HG03097 (cell line): Measurements from ENCODE around the gene MTRF1.

ENCODE experiments used
- ATAC-seq: cut with Tn5 transposase; IDR thresholded peaks from one replicate; pipeline ENCODE4 v1.9.1; 2021; ENCODE audit not compliant: unreplicated experiment, low FRiP score

The MTRF1 gene

DNA sequence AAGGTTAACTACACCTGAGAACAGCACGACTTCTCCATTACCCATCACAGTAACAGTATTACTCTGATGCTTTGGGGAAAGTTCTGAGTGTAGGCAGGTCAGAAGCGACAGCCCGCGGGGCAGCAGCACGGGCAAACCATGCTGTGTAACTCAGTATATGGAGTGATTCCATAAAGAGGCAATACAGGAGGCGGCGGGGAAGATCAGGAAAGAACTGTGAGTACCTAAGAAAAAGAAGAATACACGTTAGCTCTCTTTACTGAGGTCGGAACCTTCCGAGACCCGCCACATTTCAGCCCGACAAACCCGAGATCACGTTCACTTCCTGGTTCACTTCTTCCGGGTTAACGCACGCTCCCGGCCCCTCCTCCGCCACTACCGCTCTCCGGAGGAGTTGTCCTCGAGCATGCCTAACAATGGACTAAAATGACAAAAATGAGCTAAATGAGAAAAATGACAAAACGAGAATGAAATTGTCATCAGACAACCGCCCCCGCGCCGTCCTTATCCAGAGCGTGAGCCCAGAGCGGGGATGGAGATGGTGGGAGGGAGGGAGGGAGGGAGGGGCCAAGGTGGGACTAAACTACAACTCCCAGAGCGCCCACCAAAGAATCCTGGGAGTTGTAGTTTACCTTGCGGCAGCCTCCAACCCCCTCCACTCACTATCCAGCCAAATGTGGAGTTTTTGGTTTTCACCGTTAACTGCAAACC, at the start of gene MTRF1:
MTRF1 (minus strand) TSS at position 316 of the 711 bp plus-strand sequence. CDS start 2,669 bp downstream, outside the sequence.
- peak; percentile 85 for ATAC-seq

- ATAC-seq: no peak
Observed at GRCh38 chr13:41313117-41313516, 49.7 kb upstream of the MTRF1 start.

- no peak for ATAC-seq
Observed at GRCh38 chr13:41312176-41312500, 48.8 kb upstream of the MTRF1 start.

DNA sequence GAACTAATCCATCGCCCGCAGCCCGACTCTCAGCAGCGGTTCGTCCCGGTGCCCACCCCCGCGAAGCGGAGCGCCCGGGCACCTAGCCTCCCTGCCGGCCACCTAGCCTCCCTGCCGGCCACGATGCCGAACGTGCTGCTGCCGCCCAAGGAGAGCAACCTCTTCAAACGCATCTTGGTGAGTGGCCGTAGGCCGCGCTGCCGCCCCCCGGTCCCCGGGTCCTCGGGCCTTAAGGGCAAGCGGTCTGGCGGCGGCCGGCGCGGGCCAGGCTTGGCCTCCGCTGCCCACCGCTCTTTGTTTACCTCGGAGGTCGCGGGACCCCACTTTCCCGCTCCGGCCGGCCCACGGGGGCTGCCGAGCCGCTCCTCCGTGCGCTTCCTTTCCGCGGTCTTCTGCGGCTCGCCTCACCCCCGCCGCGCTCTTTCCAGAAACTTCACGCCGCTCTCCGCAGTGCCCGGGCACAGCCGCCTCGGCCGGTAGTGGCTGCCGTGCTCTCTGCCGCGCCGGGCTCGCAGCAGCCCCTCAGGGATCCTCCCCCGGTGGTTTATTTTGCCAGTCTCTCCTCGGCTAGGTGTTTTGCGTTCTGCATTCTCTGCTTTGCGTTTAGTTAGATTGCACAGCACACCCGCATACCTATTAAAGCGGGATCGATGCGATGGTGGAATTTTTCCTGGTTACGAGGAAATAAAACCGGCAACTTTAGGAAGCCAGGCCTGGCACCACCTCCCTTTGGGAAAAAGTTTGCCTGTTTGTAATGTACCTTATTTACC, 48.2 kb upstream of the MTRF1 start:
- peak; percentile 48 for ATAC-seq

DNA sequence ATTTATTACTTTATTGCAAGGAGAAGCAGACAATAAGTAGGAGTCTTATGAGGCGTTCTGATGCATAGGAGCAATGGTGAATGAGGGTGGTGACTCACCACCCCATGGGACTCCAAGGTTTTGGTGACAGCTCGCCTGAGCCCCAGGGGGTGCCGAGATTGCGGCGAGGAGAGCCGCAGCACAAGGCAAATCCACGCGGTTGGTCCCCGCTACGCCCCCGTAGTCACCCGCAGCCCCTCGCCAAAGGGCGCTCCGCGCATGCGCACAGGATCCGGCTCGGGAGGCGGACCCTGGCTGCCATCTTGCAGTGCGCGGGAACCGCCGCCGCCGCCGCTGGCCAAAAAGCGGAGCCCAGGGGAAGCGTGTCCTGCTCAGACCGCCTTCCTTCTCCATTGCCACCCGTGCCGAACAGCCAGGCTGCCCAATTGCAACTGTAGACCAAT, 47.6 kb upstream of the MTRF1 start, which contains the start of gene NAA16:
NAA16 (plus strand) TSS at position 305 of the 443 bp plus-strand sequence. CDS start 262 bp downstream, outside the sequence.
- peak; percentile 58 for ATAC-seq

- ATAC-seq: no peak
Observed at GRCh38 chr13:41307884-41308640, 44.7 kb upstream of the MTRF1 start.

DNA sequence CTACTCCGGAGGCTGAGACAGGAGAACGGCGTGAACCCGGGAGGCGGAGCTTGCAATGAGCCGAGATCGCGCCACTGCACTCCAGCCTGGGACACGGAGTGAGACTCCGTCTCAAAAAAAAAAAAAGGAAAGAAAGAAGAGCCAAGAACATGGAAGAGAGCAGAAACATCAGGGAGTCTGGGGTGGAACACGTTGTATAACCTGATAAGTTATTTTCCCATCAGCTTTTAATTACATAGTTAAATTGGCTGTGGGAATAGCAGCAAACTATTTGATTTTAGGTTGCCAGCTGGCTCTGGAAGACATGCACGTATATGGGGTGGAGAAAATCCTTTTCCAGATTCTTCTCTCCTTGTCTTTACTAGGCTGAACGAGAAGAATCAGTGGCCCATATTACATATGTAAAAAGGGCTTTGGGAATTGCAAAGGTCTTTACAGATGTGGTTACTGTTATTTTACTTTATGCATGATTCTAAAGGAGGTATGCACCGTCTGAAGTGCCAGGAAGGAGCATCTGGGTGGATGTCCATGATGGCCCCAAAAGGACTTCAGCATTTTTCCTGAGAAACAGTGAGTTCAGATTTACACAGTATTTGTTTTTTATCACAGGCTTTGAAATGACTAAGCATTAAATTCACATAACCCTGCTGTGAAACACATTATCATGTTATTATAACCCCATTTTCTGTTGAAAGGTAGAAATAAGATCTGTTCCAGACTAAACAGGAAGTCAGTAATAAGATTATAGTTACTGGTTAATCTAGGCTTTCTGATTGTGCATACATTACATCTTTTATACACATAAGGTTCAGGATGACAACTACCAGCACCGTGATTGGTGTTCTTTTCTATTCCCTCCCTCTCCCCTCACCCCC, 43.1 kb upstream of the MTRF1 start:
- no peak for ATAC-seq

DNA sequence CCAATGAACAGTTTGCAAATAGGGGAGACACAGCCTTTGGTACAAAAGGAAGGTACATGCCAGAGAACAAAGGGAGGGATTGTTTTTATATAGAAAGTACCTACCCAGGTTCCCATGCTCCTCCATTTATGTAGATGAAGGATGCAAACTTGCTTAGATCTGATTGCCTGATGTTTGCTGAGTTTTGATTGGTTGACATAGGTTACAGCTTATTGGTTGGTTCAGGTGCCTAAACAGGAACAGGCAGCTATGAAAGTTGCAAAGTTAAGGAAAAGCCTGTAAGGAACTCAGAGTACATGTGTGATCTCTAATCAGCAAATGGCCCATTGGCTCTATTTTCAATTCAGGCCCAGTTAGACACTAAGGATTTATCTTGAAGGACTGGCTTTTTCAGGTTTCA, 41.2 kb upstream of the MTRF1 start:
- ATAC-seq: no peak

GRCh38 chr13:41302743-41303142, 39.4 kb upstream of the MTRF1 start:
- no peak for ATAC-seq

- ATAC-seq: no peak
Observed at GRCh38 chr13:41299316-41300094, 36.1 kb upstream of the MTRF1 start.

DNA sequence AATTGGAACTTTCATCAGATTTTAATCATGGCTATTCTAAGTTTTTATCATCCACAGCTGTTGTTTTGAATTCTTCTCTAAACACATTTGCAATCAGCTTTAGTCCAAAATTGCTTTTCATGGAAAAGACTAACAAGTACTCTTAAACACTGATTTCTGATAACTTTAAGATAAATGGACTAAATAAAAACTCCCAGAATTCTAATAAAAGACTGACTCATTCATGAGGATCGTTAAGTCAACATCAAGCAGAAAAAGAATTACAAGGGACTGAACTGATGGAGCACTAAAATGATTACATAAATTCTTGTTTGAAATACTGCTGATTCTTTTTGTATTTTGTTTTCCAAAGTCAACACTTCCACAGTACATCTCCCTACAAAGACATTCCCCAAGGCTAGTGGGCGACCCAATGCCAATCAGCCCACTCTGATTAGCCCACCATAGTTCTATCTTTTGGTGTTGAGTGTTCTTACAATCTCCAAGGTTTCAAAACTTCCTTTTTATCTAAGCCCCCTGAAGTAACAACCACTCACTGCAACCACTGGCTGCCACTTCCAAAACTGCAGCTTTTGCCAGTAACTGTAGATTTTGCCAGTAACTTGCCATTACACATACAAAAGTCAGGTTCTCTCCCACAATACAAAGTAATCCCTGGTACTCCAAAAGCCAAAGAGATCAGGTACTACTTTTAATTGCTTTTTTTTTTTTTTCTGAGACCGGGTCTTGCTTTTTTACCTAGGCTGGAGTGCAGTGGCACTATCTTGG, 33.7 kb upstream of the MTRF1 start:
- no peak for ATAC-seq

DNA sequence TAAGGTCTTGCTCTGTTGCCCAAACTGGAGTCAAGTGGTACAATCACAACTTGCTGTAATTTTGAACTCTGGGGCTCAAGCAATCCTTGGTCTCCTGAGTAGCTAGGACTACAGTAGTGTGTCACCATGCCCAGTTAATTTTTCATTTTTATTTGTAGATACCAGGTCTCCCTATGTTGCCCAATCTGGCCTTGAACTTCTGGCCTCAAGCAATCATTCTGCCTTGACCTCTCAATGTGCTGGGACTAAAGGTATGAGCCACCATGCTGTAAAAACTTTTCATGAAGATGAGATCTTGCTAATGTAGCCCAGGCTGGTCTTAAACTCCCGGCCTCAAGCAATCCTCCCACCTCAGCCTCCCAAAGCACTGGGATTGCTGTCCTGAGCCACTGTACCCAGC, 32.6 kb upstream of the MTRF1 start:
- no peak for ATAC-seq

GRCh38 chr13:41294914-41295313, 31.5 kb upstream of the MTRF1 start:
- ATAC-seq: no peak

DNA sequence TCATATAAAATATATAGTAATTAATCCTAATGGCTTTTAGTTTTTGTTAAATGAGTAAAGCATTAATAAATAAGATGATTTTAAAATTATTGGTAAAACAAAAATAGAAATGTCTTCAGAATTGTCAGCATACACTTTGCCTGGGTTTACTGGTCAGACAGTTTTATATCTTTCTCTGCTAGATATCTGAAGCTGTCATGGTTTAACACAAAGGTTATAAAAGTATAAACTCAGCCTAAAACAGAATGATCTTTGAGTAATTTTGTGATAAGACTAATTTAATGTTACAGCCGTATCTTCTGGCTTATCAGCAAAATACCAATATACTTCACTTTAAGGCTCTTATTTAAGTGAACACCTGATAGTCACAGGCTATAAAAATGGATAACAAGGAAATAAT, 29.9 kb upstream of the MTRF1 start:
- ATAC-seq: no peak

DNA sequence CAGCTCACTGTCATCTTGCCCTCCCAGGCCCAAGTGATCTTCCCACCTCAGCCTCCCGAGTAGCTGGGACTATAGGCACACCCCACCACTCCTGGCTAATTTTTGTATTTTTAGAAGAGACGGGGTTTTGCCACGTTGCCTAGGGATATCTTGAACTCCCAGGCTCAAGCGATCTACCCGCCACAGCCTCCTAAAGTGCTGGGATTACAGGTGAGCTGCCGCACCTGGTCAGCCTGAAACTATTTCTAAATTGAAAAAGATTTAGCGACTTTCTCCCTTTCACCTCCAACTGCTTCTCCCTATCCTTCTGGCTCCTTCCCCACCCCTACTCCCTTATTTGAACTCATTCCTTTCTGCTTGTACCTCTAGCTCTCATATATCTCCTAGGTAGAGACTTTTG, 27.9 kb upstream of the MTRF1 start:
- ATAC-seq: no peak

DNA sequence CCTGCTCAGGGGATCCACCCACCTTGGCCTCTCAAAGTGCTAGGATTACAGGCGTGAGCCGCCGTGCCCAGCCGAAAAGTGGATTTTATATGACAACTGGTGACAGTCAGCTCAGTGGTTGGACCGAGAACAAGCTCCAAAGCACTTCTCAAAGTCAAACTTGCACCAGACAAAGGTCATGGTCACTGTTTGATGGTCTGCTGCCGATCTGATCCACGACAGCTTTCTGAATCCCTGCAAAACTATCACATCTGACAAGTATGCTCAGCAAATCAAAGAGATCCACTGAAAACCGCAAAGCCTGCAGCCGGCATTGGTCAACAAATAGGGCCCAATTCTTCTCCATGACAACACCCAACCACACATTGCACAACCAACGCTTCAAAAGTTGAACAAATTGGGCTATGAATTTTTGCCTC, 26.1 kb upstream of the MTRF1 start:
- no peak for ATAC-seq

GRCh38 chr13:41286370-41286769, 23.0 kb upstream of the MTRF1 start:
- ATAC-seq: no peak

DNA sequence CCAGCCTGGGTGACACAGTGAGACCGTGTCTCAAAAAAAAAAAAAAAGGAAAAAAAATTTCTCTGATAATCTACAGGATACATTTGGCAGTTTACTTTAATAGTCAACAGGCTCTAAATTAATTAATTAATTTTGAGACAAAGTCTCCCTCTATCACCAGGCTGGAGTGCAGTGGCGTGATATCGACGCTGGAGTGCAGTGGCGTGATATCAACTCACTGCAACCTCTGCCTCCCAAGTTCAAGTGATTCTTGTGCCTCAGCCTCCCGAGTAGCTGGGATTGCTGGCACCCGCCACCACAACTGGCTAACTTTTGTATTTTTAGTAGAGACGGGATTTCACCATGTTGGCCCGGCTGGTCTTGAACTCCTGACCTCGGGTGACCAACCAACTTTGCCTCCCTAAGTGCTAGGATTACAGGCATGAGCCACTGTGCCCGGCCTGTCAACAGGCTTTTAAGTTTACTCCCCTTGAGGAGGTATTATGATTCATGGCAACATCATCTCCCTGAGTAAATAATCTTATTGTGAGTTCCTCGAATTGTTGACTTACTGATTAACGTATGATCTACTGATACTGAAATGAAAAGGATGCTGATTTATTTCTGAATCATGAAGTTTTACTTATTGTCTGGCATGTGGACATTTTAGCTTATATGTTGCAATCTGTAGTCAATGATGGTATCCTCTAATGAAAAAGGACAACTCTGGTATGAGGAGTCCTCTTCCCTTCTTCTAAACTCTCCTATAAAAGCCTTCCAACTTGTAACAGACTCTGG, 21.3 kb upstream of the MTRF1 start:
- no peak for ATAC-seq
